SW 1271 (cell line): Measurements from ENCODE around the gene CEP131.

Source experiments
- DNase-seq, 2 experiments: peaks; one replicate each; lab custom pipeline; 2025; lab: John Stamatoyannopoulos, UW

The CEP131 gene

GRCh38 chr17:81251709-81252301 lies 29.0 kb upstream of the CEP131 start:
- no peak for DNase-seq

GRCh38 chr17:81251094-81251708 lies 28.4 kb upstream of the CEP131 start:
- no peak for DNase-seq

- no peak for DNase-seq
These were observed 27.7 kb upstream of the CEP131 start for GRCh38 chr17:81250286-81251093.

GRCh38 chr17:81249223-81250040 lies 26.7 kb upstream of the CEP131 start:
- DNase-seq = no peak

- DNase-seq = no peak
These were observed 25.9 kb upstream of the CEP131 start for GRCh38 chr17:81248649-81249048.

GRCh38 chr17:81247339-81247990 lies 24.7 kb upstream of the CEP131 start:
- no peak for DNase-seq

GRCh38 chr17:81246679-81247338 lies 24.0 kb upstream of the CEP131 start:
- no peak for DNase-seq

- no peak for DNase-seq
These were observed 23.5 kb upstream of the CEP131 start for GRCh38 chr17:81246343-81246670.

- DNase-seq = no peak
These were observed 23.0 kb upstream of the CEP131 start for GRCh38 chr17:81245665-81246342.

- no peak for DNase-seq
These were observed 22.4 kb upstream of the CEP131 start for GRCh38 chr17:81245024-81245664.

- no peak for DNase-seq
These were observed 21.7 kb upstream of the CEP131 start for GRCh38 chr17:81244358-81245023.

- DNase-seq = no peak
These were observed 20.5 kb upstream of the CEP131 start for GRCh38 chr17:81243333-81243664.

- no peak for DNase-seq
These were observed 19.9 kb upstream of the CEP131 start for GRCh38 chr17:81242421-81243332.

- DNase-seq = peak in 1 of 2 experiments; percentile 24
These were observed 19.1 kb upstream of the CEP131 start for GRCh38 chr17:81241648-81242420.

GRCh38 chr17:81241203-81241602 lies 18.4 kb upstream of the CEP131 start:
- DNase-seq = no peak

GRCh38 chr17:81240761-81241160 lies 18.0 kb upstream of the CEP131 start:
- no peak for DNase-seq

GRCh38 chr17:81239714-81240555 lies 17.2 kb upstream of the CEP131 start:
- DNase-seq = peak in 1 of 2 experiments; percentile 13
